ENCODE results near the gene BACE1-AS. TPM values are rescaled to one million over a fixed set of nuclear protein-coding genes. Genes with fewer than 3 reads are reported as not detected.
A peak's percentile ranks its signal among the peaks of the same experiment; 100 is the strongest.

BACE1-AS gene
- total RNA-seq, 1 donor from 2014 or later = 17.6 TPM

DNA sequence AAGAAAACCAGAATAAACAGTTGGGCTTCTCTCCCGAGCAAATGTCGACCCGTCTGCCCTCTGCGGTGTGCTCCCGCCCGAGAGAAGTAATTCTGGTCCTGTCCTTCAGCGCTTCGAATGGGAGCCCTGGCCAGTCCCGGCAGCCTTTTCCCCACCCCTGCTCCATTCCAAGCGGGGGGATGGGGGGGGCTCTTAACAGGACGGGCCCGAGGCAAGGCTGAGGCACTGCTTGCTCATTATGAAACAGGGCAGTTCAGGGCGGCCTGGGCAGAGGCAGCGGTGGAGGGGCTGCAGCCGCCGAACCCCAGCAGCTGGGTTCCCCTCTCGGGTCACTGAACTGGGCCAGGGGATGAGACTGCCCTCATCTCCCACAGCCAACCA is 9.1 kb downstream of the BACE1-AS start:
- H3K27ac Mint-ChIP-seq (ENCODE audit: unreplicated experiment) = peak overlapping the region; percentile 91
- peak; percentile 43 for DNase-seq (ENCODE audit: low read depth, low spot score)
- no peaks in the 10 kb centered on the region for H3K9me3 Mint-ChIP-seq
- peaks cover 35% of the 10 kb centered on the region for H3K4me1 Mint-ChIP-seq
- H3K36me3 Mint-ChIP-seq (ENCODE audit: low read depth) = no peaks in the 10 kb centered on the region
- no peaks in the 10 kb centered on the region for H3K27me3 Mint-ChIP-seq (ENCODE audit: low read depth)
- TF ChIP-seq, protein P1, sequence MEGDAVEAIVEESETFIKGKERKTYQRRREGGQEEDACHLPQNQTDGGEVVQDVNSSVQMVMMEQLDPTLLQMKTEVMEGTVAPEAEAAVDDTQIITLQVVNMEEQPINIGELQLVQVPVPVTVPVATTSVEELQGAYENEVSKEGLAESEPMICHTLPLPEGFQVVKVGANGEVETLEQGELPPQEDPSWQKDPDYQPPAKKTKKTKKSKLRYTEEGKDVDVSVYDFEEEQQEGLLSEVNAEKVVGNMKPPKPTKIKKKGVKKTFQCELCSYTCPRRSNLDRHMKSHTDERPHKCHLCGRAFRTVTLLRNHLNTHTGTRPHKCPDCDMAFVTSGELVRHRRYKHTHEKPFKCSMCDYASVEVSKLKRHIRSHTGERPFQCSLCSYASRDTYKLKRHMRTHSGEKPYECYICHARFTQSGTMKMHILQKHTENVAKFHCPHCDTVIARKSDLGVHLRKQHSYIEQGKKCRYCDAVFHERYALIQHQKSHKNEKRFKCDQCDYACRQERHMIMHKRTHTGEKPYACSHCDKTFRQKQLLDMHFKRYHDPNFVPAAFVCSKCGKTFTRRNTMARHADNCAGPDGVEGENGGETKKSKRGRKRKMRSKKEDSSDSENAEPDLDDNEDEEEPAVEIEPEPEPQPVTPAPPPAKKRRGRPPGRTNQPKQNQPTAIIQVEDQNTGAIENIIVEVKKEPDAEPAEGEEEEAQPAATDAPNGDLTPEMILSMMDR (conservative IDR thresholded peaks at IDR 0.05) = no peak
- peak overlapping the region; percentile 72 for H3K4me3 Mint-ChIP-seq

DNA sequence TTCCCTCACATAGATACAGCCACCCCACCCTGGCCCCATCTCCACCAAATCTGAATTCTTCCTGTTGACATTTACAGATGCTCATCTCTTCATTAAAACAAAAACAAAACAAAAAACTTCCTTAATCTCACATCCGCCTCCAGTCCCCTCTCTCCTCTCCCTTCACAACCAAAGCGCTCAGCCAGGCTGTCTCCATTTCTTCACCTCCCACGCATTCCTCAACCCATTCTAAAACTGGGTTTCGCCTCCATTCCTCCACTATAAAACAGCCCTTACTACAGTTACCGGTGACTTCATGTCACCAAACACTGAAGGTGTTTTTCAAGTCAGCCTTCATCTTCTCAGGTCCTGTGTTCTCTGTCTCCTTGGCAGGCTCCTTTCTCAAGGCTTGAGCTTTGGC is 9.6 kb downstream of the BACE1-AS start:
- DNase-seq (ENCODE audit: low read depth, low spot score) = no peak
- Mint-ChIP-seq H3K27ac (ENCODE audit: unreplicated experiment) (peak overlapping the region; percentile 83), H3K9me3 (no peaks in the 10 kb centered on the region), H3K36me3 (ENCODE audit: low read depth) (no peaks in the 10 kb centered on the region), H3K4me1 (peaks cover 31% of the 10 kb centered on the region), H3K4me3 (peak overlapping the region; percentile 11), H3K27me3 (ENCODE audit: low read depth) (no peaks in the 10 kb centered on the region)
- TF ChIP-seq, protein P1 (conservative IDR thresholded peaks at IDR 0.05) = no peak

DNA sequence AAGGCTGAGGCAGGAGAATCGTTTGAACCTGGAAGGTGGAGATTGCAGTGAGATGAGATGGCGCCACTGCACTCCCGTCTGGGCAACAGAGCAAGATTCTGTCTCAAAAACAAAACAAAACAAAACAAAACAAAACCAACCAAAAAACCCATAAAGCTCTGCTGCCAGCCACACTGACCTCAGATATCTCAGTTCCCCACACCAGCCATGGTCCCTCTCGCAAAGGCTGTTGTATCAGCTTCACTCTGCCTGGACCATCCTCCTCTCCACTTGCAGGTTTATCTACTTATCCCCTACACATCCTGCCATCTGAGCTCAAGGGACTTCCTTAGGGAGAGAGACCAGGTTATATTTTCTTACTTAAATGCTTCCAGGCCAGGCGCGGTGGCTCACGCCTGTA is 11.1 kb downstream of the BACE1-AS start:
- H3K36me3 Mint-ChIP-seq (ENCODE audit: low read depth) = no peaks in the 10 kb centered on the region
- TF ChIP-seq, protein P1 (conservative IDR thresholded peaks at IDR 0.05) = no peak
- H3K4me3 Mint-ChIP-seq = no peak overlapping the region
- DNase-seq (ENCODE audit: low read depth, low spot score) = no peak
- H3K4me1 Mint-ChIP-seq = peaks cover 31% of the 10 kb centered on the region
- no peak overlapping the region for H3K27ac Mint-ChIP-seq (ENCODE audit: unreplicated experiment)
- H3K9me3 Mint-ChIP-seq = no peaks in the 10 kb centered on the region
- H3K27me3 Mint-ChIP-seq (ENCODE audit: low read depth) = no peaks in the 10 kb centered on the region

DNA sequence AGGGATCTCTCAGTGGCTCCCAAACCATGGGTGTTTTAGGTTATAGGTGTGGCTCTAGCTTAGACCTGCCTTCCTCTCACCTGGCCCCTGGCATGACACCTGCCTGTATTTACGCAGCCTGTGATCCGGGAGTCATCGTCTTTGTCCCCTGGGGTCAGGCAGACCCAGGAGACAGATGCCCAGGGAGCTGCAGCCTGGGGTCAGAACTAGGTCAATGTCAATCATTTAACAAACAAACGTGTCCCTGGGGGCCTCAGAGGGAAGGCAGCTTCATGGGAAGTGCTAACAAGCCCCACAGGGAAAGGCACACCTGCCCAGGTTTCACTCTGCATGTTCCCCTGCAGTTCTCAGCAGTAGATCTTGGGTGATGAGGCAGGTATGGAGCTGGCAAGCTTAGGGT is 12.0 kb downstream of the BACE1-AS start:
- TF ChIP-seq, protein P1 (conservative IDR thresholded peaks at IDR 0.05) = no peak
- no peak overlapping the region for H3K27ac Mint-ChIP-seq (ENCODE audit: unreplicated experiment)
- no peaks in the 10 kb centered on the region for H3K9me3 Mint-ChIP-seq
- no peaks in the 10 kb centered on the region for H3K36me3 Mint-ChIP-seq (ENCODE audit: low read depth)
- peaks cover 31% of the 10 kb centered on the region for H3K4me1 Mint-ChIP-seq
- no peaks in the 10 kb centered on the region for H3K27me3 Mint-ChIP-seq (ENCODE audit: low read depth)
- no peak overlapping the region for H3K4me3 Mint-ChIP-seq
- DNase-seq (ENCODE audit: low read depth, low spot score) = no peak

DNA sequence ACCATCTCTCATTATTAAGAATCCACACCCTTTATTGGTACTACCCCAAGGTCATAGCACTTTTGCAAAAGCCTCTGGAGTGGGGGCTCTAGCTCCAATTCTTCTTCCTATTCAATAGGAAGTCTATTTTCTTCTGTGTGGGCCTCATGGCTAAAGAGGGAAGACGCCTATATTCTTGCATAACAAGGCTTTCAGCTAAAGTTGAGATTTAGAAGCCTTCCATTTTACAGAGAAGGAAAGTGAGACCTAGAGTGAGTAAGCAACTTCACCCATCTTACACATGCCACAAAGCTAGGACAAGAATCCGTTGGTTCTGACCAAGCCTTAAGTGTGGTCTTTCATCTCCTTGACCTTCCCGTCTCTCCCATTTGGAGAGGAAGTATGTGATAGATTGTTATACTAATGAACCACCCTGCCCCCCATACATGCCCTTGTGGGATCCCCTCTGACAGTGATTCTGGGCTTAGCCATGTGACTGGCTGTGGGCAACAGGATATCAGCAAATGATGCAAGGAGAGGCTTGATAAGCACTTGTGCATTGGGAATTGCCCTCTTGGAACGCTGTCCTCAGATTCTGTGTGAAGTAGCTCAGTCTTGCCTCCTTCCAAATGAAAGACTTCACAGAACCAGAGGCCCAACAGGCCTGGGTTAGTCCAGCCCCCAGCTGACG is 12.6 kb downstream of the BACE1-AS start:
- TF ChIP-seq, protein P1 (conservative IDR thresholded peaks at IDR 0.05) = no peak
- Mint-ChIP-seq H3K4me3 (no peak overlapping the region), H3K27me3 (ENCODE audit: low read depth) (no peaks in the 10 kb centered on the region), H3K9me3 (no peaks in the 10 kb centered on the region), H3K27ac (ENCODE audit: unreplicated experiment) (no peak overlapping the region), H3K36me3 (ENCODE audit: low read depth) (no peaks in the 10 kb centered on the region), H3K4me1 (peaks cover 31% of the 10 kb centered on the region)
- no peak for DNase-seq (ENCODE audit: low read depth, low spot score)
